ENCODE results near the gene DCBLD1. TPM values are rescaled to one million over a fixed set of nuclear protein-coding genes. Genes with fewer than 3 reads are reported as not detected.

Gene DCBLD1
- total RNA-seq, 1 experiment from 2014 or later: 28.2 TPM

- CTCF ChIA-PET: no interaction called here
- H3K4me1 Mint-ChIP-seq (ENCODE audit: low read depth, unreplicated experiment): peaks cover 5% of the 10 kb centered on the region
- H3K36me3 Mint-ChIP-seq (ENCODE audit: insufficient read depth, unreplicated experiment): peaks cover 24% of the 10 kb centered on the region
- no peak overlapping the region for H3K27ac Mint-ChIP-seq (ENCODE audit: unreplicated experiment)
- no peak overlapping the region for H3K4me3 Mint-ChIP-seq (ENCODE audit: low read depth, unreplicated experiment)
- no peaks in the 10 kb centered on the region for H3K27me3 Mint-ChIP-seq (ENCODE audit: unreplicated experiment)
- no peak for DNase-seq
- H3K9me3 Mint-ChIP-seq (ENCODE audit: low read depth, unreplicated experiment): no peaks in the 10 kb centered on the region
- intact Hi-C loops (cut with micrococcal nuclease; ENCODE audit: unreplicated experiment): no loop called here
- no TSS peak for BruUV-seq (replicated peaks)
- TF ChIP-seq, protein P1, sequence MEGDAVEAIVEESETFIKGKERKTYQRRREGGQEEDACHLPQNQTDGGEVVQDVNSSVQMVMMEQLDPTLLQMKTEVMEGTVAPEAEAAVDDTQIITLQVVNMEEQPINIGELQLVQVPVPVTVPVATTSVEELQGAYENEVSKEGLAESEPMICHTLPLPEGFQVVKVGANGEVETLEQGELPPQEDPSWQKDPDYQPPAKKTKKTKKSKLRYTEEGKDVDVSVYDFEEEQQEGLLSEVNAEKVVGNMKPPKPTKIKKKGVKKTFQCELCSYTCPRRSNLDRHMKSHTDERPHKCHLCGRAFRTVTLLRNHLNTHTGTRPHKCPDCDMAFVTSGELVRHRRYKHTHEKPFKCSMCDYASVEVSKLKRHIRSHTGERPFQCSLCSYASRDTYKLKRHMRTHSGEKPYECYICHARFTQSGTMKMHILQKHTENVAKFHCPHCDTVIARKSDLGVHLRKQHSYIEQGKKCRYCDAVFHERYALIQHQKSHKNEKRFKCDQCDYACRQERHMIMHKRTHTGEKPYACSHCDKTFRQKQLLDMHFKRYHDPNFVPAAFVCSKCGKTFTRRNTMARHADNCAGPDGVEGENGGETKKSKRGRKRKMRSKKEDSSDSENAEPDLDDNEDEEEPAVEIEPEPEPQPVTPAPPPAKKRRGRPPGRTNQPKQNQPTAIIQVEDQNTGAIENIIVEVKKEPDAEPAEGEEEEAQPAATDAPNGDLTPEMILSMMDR (IDR thresholded peaks at IDR 0.05; ENCODE audit: unreplicated experiment): no peak
Observed at GRCh38 chr6:117585647-117586046, 103.2 kb downstream of the DCBLD1 start.

GRCh38 chr6:117590447-117590846 is 108.0 kb downstream of the DCBLD1 start:
- DNase-seq: no peak
- no TSS peak for BruUV-seq (replicated peaks)
- CTCF ChIA-PET: no interaction called here
- Mint-ChIP-seq H3K9me3 (ENCODE audit: low read depth, unreplicated experiment) (no peaks in the 10 kb centered on the region), H3K4me1 (ENCODE audit: low read depth, unreplicated experiment) (peaks cover 7% of the 10 kb centered on the region), H3K27me3 (ENCODE audit: unreplicated experiment) (no peaks in the 10 kb centered on the region), H3K27ac (ENCODE audit: unreplicated experiment) (peak overlapping the region; percentile 9), H3K4me3 (ENCODE audit: low read depth, unreplicated experiment) (no peak overlapping the region), H3K36me3 (ENCODE audit: insufficient read depth, unreplicated experiment) (peaks cover 16% of the 10 kb centered on the region)
- TF ChIP-seq, protein P1 (IDR thresholded peaks at IDR 0.05; ENCODE audit: unreplicated experiment): no peak
- intact Hi-C loops (cut with micrococcal nuclease; ENCODE audit: unreplicated experiment): no loop called here

- no TSS peak for BruUV-seq (replicated peaks)
- no peak overlapping the region for H3K4me3 Mint-ChIP-seq (ENCODE audit: low read depth, unreplicated experiment)
- intact Hi-C loops (cut with micrococcal nuclease; ENCODE audit: unreplicated experiment): no loop called here
- H3K27ac Mint-ChIP-seq (ENCODE audit: unreplicated experiment): no peak overlapping the region
- TF ChIP-seq, protein P1 (IDR thresholded peaks at IDR 0.05; ENCODE audit: unreplicated experiment): no peak
- no peaks in the 10 kb centered on the region for H3K27me3 Mint-ChIP-seq (ENCODE audit: unreplicated experiment)
- CTCF ChIA-PET: no interaction called here
- no peaks in the 10 kb centered on the region for H3K9me3 Mint-ChIP-seq (ENCODE audit: low read depth, unreplicated experiment)
- H3K36me3 Mint-ChIP-seq (ENCODE audit: insufficient read depth, unreplicated experiment): peaks cover 13% of the 10 kb centered on the region
- no peak for DNase-seq
- peaks cover 7% of the 10 kb centered on the region for H3K4me1 Mint-ChIP-seq (ENCODE audit: low read depth, unreplicated experiment)
Observed at GRCh38 chr6:117591405-117591804, 108.9 kb downstream of the DCBLD1 start.

DNA sequence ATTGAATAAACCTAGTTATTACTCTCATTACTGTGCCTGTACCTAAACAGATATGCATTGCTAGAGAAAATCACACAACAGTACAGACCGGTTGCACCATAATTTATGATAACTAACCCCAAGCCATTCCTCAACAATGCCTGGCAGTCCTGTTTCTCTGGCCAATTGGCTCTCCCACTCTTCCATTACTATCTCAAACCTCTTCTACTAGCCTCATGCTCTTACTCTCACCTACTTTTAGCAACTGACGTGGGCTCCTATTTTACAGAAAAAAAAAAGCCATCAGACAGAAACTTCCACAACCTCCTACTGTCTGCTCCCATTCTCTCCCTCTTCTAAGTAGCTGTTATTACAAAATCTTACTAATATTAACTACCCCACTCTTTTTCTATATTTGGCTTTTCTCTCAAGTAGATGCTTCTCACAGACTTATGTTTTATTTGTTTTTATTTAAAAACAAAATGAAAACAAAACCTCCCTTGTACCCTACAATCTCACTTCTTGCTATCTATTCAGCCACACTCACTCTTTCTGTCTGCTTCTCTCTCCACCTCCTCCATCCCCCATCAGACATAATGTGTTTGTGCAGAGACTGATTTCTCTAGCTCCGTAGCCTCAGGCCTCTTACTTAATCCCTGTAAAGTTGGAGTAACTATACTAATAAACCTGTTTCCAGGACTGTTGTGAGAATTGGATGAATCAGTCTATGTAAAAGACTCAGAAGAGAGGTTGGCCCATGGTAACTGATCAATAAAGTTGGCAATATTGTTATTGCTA is 110.7 kb downstream of the DCBLD1 start:
- no peak overlapping the region for H3K27ac Mint-ChIP-seq (ENCODE audit: unreplicated experiment)
- TF ChIP-seq, protein P1 (IDR thresholded peaks at IDR 0.05; ENCODE audit: unreplicated experiment): no peak
- DNase-seq: no peak
- H3K4me3 Mint-ChIP-seq (ENCODE audit: low read depth, unreplicated experiment): no peak overlapping the region
- H3K9me3 Mint-ChIP-seq (ENCODE audit: low read depth, unreplicated experiment): no peaks in the 10 kb centered on the region
- intact Hi-C loops (cut with micrococcal nuclease; ENCODE audit: unreplicated experiment): no loop called here
- H3K36me3 Mint-ChIP-seq (ENCODE audit: insufficient read depth, unreplicated experiment): peaks cover 13% of the 10 kb centered on the region
- no peaks in the 10 kb centered on the region for H3K27me3 Mint-ChIP-seq (ENCODE audit: unreplicated experiment)
- CTCF ChIA-PET: no interaction called here
- peaks cover 7% of the 10 kb centered on the region for H3K4me1 Mint-ChIP-seq (ENCODE audit: low read depth, unreplicated experiment)
- no TSS peak for BruUV-seq (replicated peaks)

All from Calu3 (cell line).